HEK293 (cell line): Measurements from ENCODE around the gene DHRS11.

Experiments used
- CTCF ChIA-PET: fragments of 350-600 bp; formaldehyde crosslinking; extraction: SDS; loops from one replicate; lab custom pipeline; 2021; ENCODE audit warnings: antibody characterized with exemption; lab: Yijun Ruan, JAX
- POLR2A ChIA-PET: fragments of 300-600 bp; formaldehyde crosslinking; extraction: SDS; loops from one replicate; lab custom pipeline; 2020; ENCODE audit warnings: antibody characterized with exemption, inconsistent platforms; lab: Yijun Ruan, JAX
- H3K27ac ChIP-seq: fragments of 200-500 bp; sonication (Bioruptor generic); 2 replicates; pipeline ENCODE4 v1.5.1; 2014; ENCODE audit warnings: low read depth, low read length, control low read depth, inconsistent platforms; ENCODE audit errors: extremely low read depth
- H3K36me3 ChIP-seq, 2 experiments: fragments of 200-500 bp in 1 of 2; sonication (Bioruptor generic) in 1 of 2; 1 replicate in 1 of 2; 2 replicates in 1 of 2; pipeline ENCODE4 v1.5.1; 2014 to 2017; ENCODE audit warnings: inconsistent platforms in 2 of 2, low read length in 2 of 2; ENCODE audit not compliant: control insufficient read depth in 2 of 2, insufficient read depth in 1 of 2
- H3K4me1 ChIP-seq: fragments of 200-500 bp; sonication (Bioruptor generic); 2 replicates; pipeline ENCODE4 v1.5.1; 2014; ENCODE audit warnings: mild to moderate bottlenecking, low read length, inconsistent platforms; ENCODE audit not compliant: control insufficient read depth, insufficient read depth
- H3K4me3 ChIP-seq: 2 replicates; pipeline ENCODE4 v1.5.1; 2011; ENCODE audit warnings: low read depth, mild to moderate bottlenecking, control low read depth, low read length, moderate library complexity
- H3K9me3 ChIP-seq: fragments of 200-500 bp; sonication (Bioruptor generic); 2 replicates; pipeline ENCODE4 v1.5.1; 2014; ENCODE audit warnings: low read depth, low read length, inconsistent platforms; ENCODE audit not compliant: control insufficient read depth, insufficient read depth
- GLI4 ChIP-seq: fragments of 450-650 bp; formaldehyde crosslinking; IDR thresholded peaks from 2 replicates; pipeline ENCODE4 v1.5.1; 2016; ENCODE audit warnings: missing biosample characterization, missing genetic modification characterization
- GLIS2 ChIP-seq: fragments of 450-650 bp; formaldehyde crosslinking; IDR thresholded peaks from 2 replicates; pipeline ENCODE4 v1.5.1; 2016; ENCODE audit warnings: missing biosample characterization, missing genetic modification characterization
- KLF1 ChIP-seq: fragments of 450-650 bp; formaldehyde crosslinking; IDR thresholded peaks from 2 replicates; pipeline ENCODE4 v1.5.1; 2016; ENCODE audit warnings: missing biosample characterization, missing genetic modification characterization
- KLF8 ChIP-seq: fragments of 450-650 bp; formaldehyde crosslinking; IDR thresholded peaks from 2 replicates; pipeline ENCODE4 v1.5.1; 2016; ENCODE audit warnings: missing biosample characterization, missing genetic modification characterization
- KLF9 ChIP-seq: fragments of 450-650 bp; formaldehyde crosslinking; IDR thresholded peaks from 2 replicates; pipeline ENCODE4 v1.5.1; 2016; ENCODE audit warnings: missing biosample characterization, missing genetic modification characterization, low read depth
- MZF1 ChIP-seq: fragments of 450-650 bp; formaldehyde crosslinking; IDR thresholded peaks from 2 replicates; pipeline ENCODE4 v1.5.1; 2017; ENCODE audit warnings: missing biosample characterization, missing genetic modification characterization, borderline replicate concordance
- SALL2 ChIP-seq: fragments of 450-650 bp; formaldehyde crosslinking; IDR thresholded peaks from 2 replicates; pipeline ENCODE4 v1.5.0; 2017; ENCODE audit warnings: missing biosample characterization, mild to moderate bottlenecking, missing genetic modification characterization, borderline replicate concordance
- SCRT1 ChIP-seq: fragments of 450-650 bp; formaldehyde crosslinking; IDR thresholded peaks from 2 replicates; pipeline ENCODE4 v1.5.1; 2016; ENCODE audit warnings: missing biosample characterization, missing genetic modification characterization, borderline replicate concordance
- SP2 ChIP-seq: fragments of 450-650 bp; formaldehyde crosslinking; IDR thresholded peaks from 2 replicates; pipeline ENCODE4 v1.5.1; 2016; ENCODE audit warnings: missing biosample characterization, missing genetic modification characterization
- SP3 ChIP-seq: fragments of 450-650 bp; formaldehyde crosslinking; IDR thresholded peaks from 2 replicates; pipeline ENCODE4 v1.5.1; 2016; ENCODE audit warnings: missing biosample characterization, missing genetic modification characterization
- TRIM28 ChIP-seq: IDR thresholded peaks from 2 replicates; pipeline ENCODE4 v1.6.1; 2011; ENCODE audit warnings: low read length, control low read depth, borderline replicate concordance
- ZBTB1 ChIP-seq: fragments of 450-650 bp; formaldehyde crosslinking; IDR thresholded peaks from 2 replicates; pipeline ENCODE4 v1.5.1; 2016; ENCODE audit warnings: missing biosample characterization, missing genetic modification characterization
- ZBTB17 ChIP-seq: fragments of 450-650 bp; formaldehyde crosslinking; IDR thresholded peaks from 2 replicates; pipeline ENCODE4 v1.5.1; 2016; ENCODE audit warnings: missing biosample characterization, missing genetic modification characterization
- ZBTB20 ChIP-seq: fragments of 450-650 bp; formaldehyde crosslinking; IDR thresholded peaks from 2 replicates; pipeline ENCODE4 v1.5.1; 2016; ENCODE audit warnings: missing biosample characterization, missing genetic modification characterization
- ZNF174 ChIP-seq: fragments of 450-650 bp; formaldehyde crosslinking; IDR thresholded peaks from 2 replicates; pipeline ENCODE4 v1.5.0; 2017; ENCODE audit warnings: missing biosample characterization, mild to moderate bottlenecking, missing genetic modification characterization
- ZNF423 ChIP-seq: fragments of 450-650 bp; formaldehyde crosslinking; IDR thresholded peaks from 2 replicates; pipeline ENCODE4 v1.5.1; 2016; ENCODE audit warnings: missing biosample characterization, missing genetic modification characterization
- ZNF521 ChIP-seq: fragments of 450-650 bp; formaldehyde crosslinking; IDR thresholded peaks from 2 replicates; pipeline ENCODE4 v1.5.1; 2017; ENCODE audit warnings: missing biosample characterization, mild to moderate bottlenecking, missing genetic modification characterization
- ZNF600 ChIP-seq: fragments of 450-650 bp; formaldehyde crosslinking; IDR thresholded peaks from 2 replicates; pipeline ENCODE4 v1.5.1; 2016; ENCODE audit warnings: missing biosample characterization, missing genetic modification characterization
- ZNF610 ChIP-seq: fragments of 450-650 bp; formaldehyde crosslinking; IDR thresholded peaks from 2 replicates; pipeline ENCODE4 v1.5.1; 2016; ENCODE audit warnings: missing biosample characterization, missing genetic modification characterization, borderline replicate concordance
- ZNF654 ChIP-seq: fragments of 450-650 bp; formaldehyde crosslinking; IDR thresholded peaks from 2 replicates; pipeline ENCODE4 v1.5.1; 2016; ENCODE audit warnings: low read depth, missing biosample characterization, missing genetic modification characterization
- ZNF660 ChIP-seq: fragments of 450-650 bp; IDR thresholded peaks from 2 replicates; pipeline ENCODE4 v1.5.1; 2018; ENCODE audit warnings: missing biosample characterization, mild to moderate bottlenecking, missing genetic modification characterization
- TF ChIP-seq, protein P1 (sequence below): fragments of 450-650 bp; formaldehyde crosslinking; IDR thresholded peaks from 2 replicates; pipeline ENCODE4 v1.5.1; 2017; ENCODE audit warnings: missing biosample characterization, missing genetic modification characterization
- TF ChIP-seq, protein P2 (sequence below): sonication (generic); formaldehyde crosslinking; IDR thresholded peaks from 2 replicates; pipeline ENCODE4 v1.8.1; 2022; ENCODE audit warnings: mild to moderate bottlenecking, moderate library complexity, missing genetic modification reagents
- TF ChIP-seq, protein P3 (sequence below): fragments of 450-650 bp; formaldehyde crosslinking; IDR thresholded peaks from 2 replicates; pipeline ENCODE4 v1.5.1; 2016; ENCODE audit warnings: missing biosample characterization, missing genetic modification characterization
- TF ChIP-seq, protein P4 (sequence below): fragments of 450-650 bp; formaldehyde crosslinking; IDR thresholded peaks from 2 replicates; pipeline ENCODE4 v1.5.1; 2016; ENCODE audit warnings: missing biosample characterization, missing genetic modification characterization
- TF ChIP-seq, protein P5 (sequence below): fragments of 450-650 bp; formaldehyde crosslinking; IDR thresholded peaks from 2 replicates; pipeline ENCODE4 v1.5.1; 2016; ENCODE audit warnings: missing biosample characterization, missing genetic modification characterization
- TF ChIP-seq, protein P6 (sequence below): fragments of 450-650 bp; formaldehyde crosslinking; IDR thresholded peaks from 2 replicates; pipeline ENCODE4 v1.5.1; 2017; ENCODE audit warnings: missing biosample characterization, missing genetic modification characterization

Gene DHRS11

DNA sequence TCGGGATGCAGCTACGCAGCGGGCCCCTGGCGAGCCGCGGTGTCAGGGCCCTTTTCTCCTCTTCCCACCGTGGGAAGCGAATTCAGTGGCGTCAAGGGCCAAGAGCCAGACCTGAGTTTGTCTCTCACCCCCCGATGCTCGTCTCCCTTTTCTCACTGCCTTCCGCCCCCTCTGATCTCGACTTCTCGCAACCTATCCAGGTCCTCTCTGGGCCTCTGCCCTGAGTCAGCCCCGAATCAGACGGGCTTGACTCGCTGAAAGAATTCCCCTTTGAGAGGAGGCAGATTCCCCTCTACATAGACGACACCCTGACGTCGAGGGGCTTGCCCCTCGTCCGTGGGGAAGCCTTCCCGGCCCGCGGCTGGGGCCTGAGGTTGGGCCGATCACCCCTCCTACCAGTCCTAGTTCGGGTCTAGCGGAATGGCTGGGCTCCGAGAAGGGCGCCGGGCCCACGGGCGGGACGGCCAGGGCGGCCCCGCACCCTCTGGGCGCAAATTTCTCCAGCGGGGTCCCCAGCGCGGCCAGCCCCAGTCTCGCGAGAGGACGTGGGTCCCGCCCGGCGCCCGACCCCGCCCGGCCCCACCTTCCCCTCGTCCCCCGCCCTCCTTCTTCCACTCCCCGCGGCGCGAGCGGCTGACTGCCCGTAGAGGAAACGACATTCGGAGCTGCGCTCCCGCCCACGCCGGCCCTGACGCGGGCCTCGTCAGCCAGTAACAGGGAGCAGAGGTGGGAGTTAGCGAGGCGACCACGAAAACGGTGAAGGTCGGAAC, 47.2 kb upstream of the DHRS11 start, which contains the start of gene GGNBP2 (continued):
- TF ChIP-seq, protein P1, sequence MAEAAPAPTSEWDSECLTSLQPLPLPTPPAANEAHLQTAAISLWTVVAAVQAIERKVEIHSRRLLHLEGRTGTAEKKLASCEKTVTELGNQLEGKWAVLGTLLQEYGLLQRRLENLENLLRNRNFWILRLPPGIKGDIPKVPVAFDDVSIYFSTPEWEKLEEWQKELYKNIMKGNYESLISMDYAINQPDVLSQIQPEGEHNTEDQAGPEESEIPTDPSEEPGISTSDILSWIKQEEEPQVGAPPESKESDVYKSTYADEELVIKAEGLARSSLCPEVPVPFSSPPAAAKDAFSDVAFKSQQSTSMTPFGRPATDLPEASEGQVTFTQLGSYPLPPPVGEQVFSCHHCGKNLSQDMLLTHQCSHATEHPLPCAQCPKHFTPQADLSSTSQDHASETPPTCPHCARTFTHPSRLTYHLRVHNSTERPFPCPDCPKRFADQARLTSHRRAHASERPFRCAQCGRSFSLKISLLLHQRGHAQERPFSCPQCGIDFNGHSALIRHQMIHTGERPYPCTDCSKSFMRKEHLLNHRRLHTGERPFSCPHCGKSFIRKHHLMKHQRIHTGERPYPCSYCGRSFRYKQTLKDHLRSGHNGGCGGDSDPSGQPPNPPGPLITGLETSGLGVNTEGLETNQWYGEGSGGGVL (tag by site-specific recombination) = peak; percentile 43
- TF ChIP-seq TRIM28 (no peak), ZNF610 (tag by site-specific recombination) (peak; percentile 85; the same call in 1 of the 2 replicates), GLI4 (tag by site-specific recombination) (0 out of 2 replicates have a peak, but pooled peaks have one; percentile 47), ZBTB1 (tag by site-specific recombination) (peak; percentile 23; the same call in 1 of the 2 replicates), SP3 (peak; percentile 80), KLF9 (tag by site-specific recombination) (peak; percentile 89), ZBTB17 (tag by site-specific recombination) (0 out of 2 replicates have a peak, but pooled peaks have one; percentile 52), SCRT1 (tag by site-specific recombination) (no peak), ZNF521 (tag by site-specific recombination) (no peak), SP2 (tag by site-specific recombination) (peak; percentile 82), ZNF174 (tag by site-specific recombination) (no peak), MZF1 (tag by site-specific recombination) (0 out of 2 replicates have a peak, but pooled peaks have one; percentile 61), ZNF660 (peak; percentile 70; the same call in 1 of the 2 replicates)
- TF ChIP-seq, protein P2, sequence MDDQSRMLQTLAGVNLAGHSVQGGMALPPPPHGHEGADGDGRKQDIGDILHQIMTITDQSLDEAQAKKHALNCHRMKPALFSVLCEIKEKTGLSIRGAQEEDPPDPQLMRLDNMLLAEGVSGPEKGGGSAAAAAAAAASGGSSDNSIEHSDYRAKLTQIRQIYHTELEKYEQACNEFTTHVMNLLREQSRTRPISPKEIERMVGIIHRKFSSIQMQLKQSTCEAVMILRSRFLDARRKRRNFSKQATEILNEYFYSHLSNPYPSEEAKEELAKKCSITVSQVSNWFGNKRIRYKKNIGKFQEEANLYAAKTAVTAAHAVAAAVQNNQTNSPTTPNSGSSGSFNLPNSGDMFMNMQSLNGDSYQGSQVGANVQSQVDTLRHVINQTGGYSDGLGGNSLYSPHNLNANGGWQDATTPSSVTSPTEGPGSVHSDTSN = peak; percentile 88

DNA sequence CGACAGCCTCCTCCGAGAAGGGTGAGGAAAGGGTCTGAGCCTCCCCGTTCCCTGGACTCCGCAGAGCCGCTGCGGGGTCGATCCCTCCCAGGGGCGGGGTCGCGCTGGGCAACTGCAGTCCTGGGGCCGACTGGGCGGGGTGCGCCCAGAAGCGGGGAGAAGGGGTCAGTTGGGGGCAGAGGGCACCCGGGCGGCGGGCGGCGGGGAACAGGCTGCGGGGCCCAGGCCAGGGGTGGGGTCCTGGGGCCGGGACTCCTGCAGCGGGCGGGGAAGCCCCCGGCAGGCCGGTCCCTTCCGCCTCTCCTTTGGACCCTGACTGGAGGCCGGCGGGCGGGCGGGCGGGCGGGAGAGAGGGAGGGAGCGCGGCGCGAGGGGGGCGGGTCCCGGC, 46.6 kb upstream of the DHRS11 start:
- CTCF ChIA-PET = interaction anchor here (0.5 to 1.8 kb wide), 3 partner anchors 12 to 483 kb away, joined by 3 to 7 read pairs (median 4); no protein-coding TSS in a partner anchor
- H3K36me3 ChIP-seq = peaks cover 6 to 11% of the 10 kb centered on the region in 2 experiments
- peaks cover 11% of the 10 kb centered on the region for H3K4me1 ChIP-seq
- H3K4me3 ChIP-seq = peak overlapping the region; percentile 99
- H3K9me3 ChIP-seq = no peaks in the 10 kb centered on the region
- POLR2A ChIA-PET = interaction anchor here (0.6 to 4.3 kb wide), 18 partner anchors 10 to 1226 kb away, joined by 3 to 81 read pairs (median 4); partner anchors contain the start of genes DHRS11, MRM1, MYO19 and PIGW
- peak overlapping the region; percentile 95 for H3K27ac ChIP-seq
- TF ChIP-seq, protein P3, sequence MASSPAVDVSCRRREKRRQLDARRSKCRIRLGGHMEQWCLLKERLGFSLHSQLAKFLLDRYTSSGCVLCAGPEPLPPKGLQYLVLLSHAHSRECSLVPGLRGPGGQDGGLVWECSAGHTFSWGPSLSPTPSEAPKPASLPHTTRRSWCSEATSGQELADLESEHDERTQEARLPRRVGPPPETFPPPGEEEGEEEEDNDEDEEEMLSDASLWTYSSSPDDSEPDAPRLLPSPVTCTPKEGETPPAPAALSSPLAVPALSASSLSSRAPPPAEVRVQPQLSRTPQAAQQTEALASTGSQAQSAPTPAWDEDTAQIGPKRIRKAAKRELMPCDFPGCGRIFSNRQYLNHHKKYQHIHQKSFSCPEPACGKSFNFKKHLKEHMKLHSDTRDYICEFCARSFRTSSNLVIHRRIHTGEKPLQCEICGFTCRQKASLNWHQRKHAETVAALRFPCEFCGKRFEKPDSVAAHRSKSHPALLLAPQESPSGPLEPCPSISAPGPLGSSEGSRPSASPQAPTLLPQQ (tag by site-specific recombination) = no peak
- TF ChIP-seq ZBTB20 (tag by site-specific recombination) (no peak), KLF1 (peak; percentile 62), GLIS2 (tag by site-specific recombination) (0 out of 2 replicates have a peak, but pooled peaks have one; percentile 43), SALL2 (tag by site-specific recombination) (no peak), ZNF423 (tag by site-specific recombination) (no peak), ZNF654 (no peak), ZNF600 (tag by site-specific recombination) (no peak), KLF8 (tag by site-specific recombination) (peak; percentile 23; the same call in 1 of the 2 replicates)
- TF ChIP-seq, protein P4, sequence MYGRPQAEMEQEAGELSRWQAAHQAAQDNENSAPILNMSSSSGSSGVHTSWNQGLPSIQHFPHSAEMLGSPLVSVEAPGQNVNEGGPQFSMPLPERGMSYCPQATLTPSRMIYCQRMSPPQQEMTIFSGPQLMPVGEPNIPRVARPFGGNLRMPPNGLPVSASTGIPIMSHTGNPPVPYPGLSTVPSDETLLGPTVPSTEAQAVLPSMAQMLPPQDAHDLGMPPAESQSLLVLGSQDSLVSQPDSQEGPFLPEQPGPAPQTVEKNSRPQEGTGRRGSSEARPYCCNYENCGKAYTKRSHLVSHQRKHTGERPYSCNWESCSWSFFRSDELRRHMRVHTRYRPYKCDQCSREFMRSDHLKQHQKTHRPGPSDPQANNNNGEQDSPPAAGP (tag by site-specific recombination) = no peak
- TF ChIP-seq, protein P5, sequence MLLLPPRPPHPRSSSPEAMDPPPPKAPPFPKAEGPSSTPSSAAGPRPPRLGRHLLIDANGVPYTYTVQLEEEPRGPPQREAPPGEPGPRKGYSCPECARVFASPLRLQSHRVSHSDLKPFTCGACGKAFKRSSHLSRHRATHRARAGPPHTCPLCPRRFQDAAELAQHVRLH = no peak
- TF ChIP-seq, protein P6, sequence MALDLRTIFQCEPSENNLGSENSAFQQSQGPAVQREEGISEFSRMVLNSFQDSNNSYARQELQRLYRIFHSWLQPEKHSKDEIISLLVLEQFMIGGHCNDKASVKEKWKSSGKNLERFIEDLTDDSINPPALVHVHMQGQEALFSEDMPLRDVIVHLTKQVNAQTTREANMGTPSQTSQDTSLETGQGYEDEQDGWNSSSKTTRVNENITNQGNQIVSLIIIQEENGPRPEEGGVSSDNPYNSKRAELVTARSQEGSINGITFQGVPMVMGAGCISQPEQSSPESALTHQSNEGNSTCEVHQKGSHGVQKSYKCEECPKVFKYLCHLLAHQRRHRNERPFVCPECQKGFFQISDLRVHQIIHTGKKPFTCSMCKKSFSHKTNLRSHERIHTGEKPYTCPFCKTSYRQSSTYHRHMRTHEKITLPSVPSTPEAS (tag by site-specific recombination) = no peak
